Fibroblast of mammary gland (primary cell): ENCODE results near the gene ODR4.
"Not testable (repeated sequence)": the region's sequence is repeated elsewhere in the genome, so short reads cannot be mapped to it uniquely, and the experiment has no call there.

Experiments used
- DNase-seq: peaks from one replicate; pipeline ENCODE4 v3.0.0-alpha.2; 2010; ENCODE audit warnings: low read depth
- H3K4me3 ChIP-seq: 2 replicates; pipeline ENCODE4 v1.5.1; 2011; ENCODE audit warnings: low read depth, mild to moderate bottlenecking, low read length, moderate library complexity; ENCODE audit not compliant: control insufficient read depth
- TF ChIP-seq, protein P1 (sequence below): conservative IDR thresholded peaks from 2 replicates; pipeline ENCODE4 v1.5.1; 2011; ENCODE audit warnings: low read depth, low read length, inconsistent platforms; ENCODE audit not compliant: control insufficient read depth, insufficient read depth

Gene ODR4

GRCh38 chr1:186463926-186464325 lies 88.3 kb downstream of the ODR4 start:
- H3K4me3 ChIP-seq, result no peak overlapping the region
- DNase-seq, result no peak
- TF ChIP-seq, protein P1, sequence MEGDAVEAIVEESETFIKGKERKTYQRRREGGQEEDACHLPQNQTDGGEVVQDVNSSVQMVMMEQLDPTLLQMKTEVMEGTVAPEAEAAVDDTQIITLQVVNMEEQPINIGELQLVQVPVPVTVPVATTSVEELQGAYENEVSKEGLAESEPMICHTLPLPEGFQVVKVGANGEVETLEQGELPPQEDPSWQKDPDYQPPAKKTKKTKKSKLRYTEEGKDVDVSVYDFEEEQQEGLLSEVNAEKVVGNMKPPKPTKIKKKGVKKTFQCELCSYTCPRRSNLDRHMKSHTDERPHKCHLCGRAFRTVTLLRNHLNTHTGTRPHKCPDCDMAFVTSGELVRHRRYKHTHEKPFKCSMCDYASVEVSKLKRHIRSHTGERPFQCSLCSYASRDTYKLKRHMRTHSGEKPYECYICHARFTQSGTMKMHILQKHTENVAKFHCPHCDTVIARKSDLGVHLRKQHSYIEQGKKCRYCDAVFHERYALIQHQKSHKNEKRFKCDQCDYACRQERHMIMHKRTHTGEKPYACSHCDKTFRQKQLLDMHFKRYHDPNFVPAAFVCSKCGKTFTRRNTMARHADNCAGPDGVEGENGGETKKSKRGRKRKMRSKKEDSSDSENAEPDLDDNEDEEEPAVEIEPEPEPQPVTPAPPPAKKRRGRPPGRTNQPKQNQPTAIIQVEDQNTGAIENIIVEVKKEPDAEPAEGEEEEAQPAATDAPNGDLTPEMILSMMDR, result no peak

GRCh38 chr1:186465491-186465890 lies 89.9 kb downstream of the ODR4 start:
- not testable (repeated sequence) for DNase-seq

GRCh38 chr1:186465946-186466345 lies 90.3 kb downstream of the ODR4 start:
- no peak for DNase-seq
- TF ChIP-seq, protein P1, result no peak

More at GRCh38 chr1:186465491-186465890, 89.9 kb downstream of the ODR4 start:
- not testable (repeated sequence) for H3K4me3 ChIP-seq

More at GRCh38 chr1:186465946-186466345, 90.3 kb downstream of the ODR4 start:
- H3K4me3 ChIP-seq, result no peak overlapping the region
